Retinal pigment epithelial cell (primary cell): Measurements from ENCODE around the gene SLC24A2.
A peak's percentile ranks its signal among the peaks of the same experiment; 100 is the strongest.

Experiments
- DNase-seq: peaks from one replicate; pipeline ENCODE4 v3.0.0-alpha.2; 2010; ENCODE audit warnings: low read depth
- H3K4me3 ChIP-seq: 2 replicates; pipeline ENCODE4 v1.5.1; 2011; ENCODE audit warnings: mild to moderate bottlenecking, low read length, control low read depth, moderate library complexity
- CTCF ChIP-seq: conservative IDR thresholded peaks from 2 replicates; pipeline ENCODE4 v1.5.1; 2011; ENCODE audit warnings: low read depth, low read length, control low read depth, inconsistent platforms

Gene SLC24A2

GRCh38 chr9:19768798-19769197 is 20.0 kb downstream of the SLC24A2 start:
- no peak for DNase-seq
- TF ChIP-seq CTCF = no peak
- H3K4me3 ChIP-seq = no peak overlapping the region

GRCh38 chr9:19759066-19759465 is 29.8 kb downstream of the SLC24A2 start:
- H3K4me3 ChIP-seq = no peak overlapping the region
- DNase-seq = no peak
- TF ChIP-seq CTCF = no peak

GRCh38 chr9:19757745-19758144 is 31.1 kb downstream of the SLC24A2 start:
- DNase-seq = no peak
- no peak for TF ChIP-seq CTCF
- no peak overlapping the region for H3K4me3 ChIP-seq

- no peak overlapping the region for H3K4me3 ChIP-seq
- TF ChIP-seq CTCF = no peak
- no peak for DNase-seq
Observed at GRCh38 chr9:19754921-19755320, 33.9 kb downstream of the SLC24A2 start.

GRCh38 chr9:19748278-19749126 is 40.3 kb downstream of the SLC24A2 start:
- TF ChIP-seq CTCF = no peak
- DNase-seq = peak; percentile 3
- no peak overlapping the region for H3K4me3 ChIP-seq

GRCh38 chr9:19746223-19746622 is 42.6 kb downstream of the SLC24A2 start:
- no peak for TF ChIP-seq CTCF
- no peak for DNase-seq
- H3K4me3 ChIP-seq = no peak overlapping the region

- TF ChIP-seq CTCF = no peak
- no peak overlapping the region for H3K4me3 ChIP-seq
- DNase-seq = no peak
Observed at GRCh38 chr9:19741178-19741577, 47.7 kb downstream of the SLC24A2 start.
